Astrocyte of the cerebellum (primary cell): Measurements from ENCODE around the gene PIGN.

Source experiments
- DNase-seq: peaks from one replicate; pipeline ENCODE4 v3.0.0-alpha.2; 2011; ENCODE audit warnings: low read depth
- H3K4me3 ChIP-seq: 2 replicates; pipeline ENCODE4 v1.5.1; 2011; ENCODE audit warnings: mild to moderate bottlenecking, low read depth, low read length, moderate library complexity
- CTCF ChIP-seq: IDR thresholded peaks from 2 replicates; pipeline ENCODE4 v1.5.1; 2012; ENCODE audit warnings: low read length, low read depth, moderate library complexity, mild to moderate bottlenecking; ENCODE audit errors: missing control alignments
- in situ Hi-C: cut with HindIII; loops from 2 replicates; pipeline ENCODE4 v1.10.0; 2017; ENCODE audit warnings: low sequenced_read_pairs

The PIGN gene

GRCh38 chr18:62098960-62099359 lies 87.9 kb downstream of the PIGN start:
- DNase-seq: no peak
- H3K4me3 ChIP-seq: no peak overlapping the region
- in situ Hi-C loops: no loop called here
- no peak for TF ChIP-seq CTCF

- TF ChIP-seq CTCF: no peak
- in situ Hi-C loops: no loop called here
- no peak overlapping the region for H3K4me3 ChIP-seq
- no peak for DNase-seq
These were observed 89.2 kb downstream of the PIGN start for GRCh38 chr18:62097698-62098097.

- DNase-seq: no peak
- in situ Hi-C loops: no loop called here
- no peak overlapping the region for H3K4me3 ChIP-seq
- no peak for TF ChIP-seq CTCF
These were observed 95.3 kb downstream of the PIGN start for GRCh38 chr18:62091487-62092120.

- no peak overlapping the region for H3K4me3 ChIP-seq
- in situ Hi-C loops: no loop called here
- no peak for TF ChIP-seq CTCF
- DNase-seq: no peak
These were observed 97.7 kb downstream of the PIGN start for GRCh38 chr18:62089174-62089573.

GRCh38 chr18:62088156-62088555 lies 98.7 kb downstream of the PIGN start:
- no peak for TF ChIP-seq CTCF
- in situ Hi-C loops: no loop called here
- H3K4me3 ChIP-seq: no peak overlapping the region
- DNase-seq: no peak

GRCh38 chr18:62085756-62086155 lies 101.1 kb downstream of the PIGN start:
- DNase-seq: no peak
- no peak overlapping the region for H3K4me3 ChIP-seq
- in situ Hi-C loops: no loop called here
- TF ChIP-seq CTCF: no peak
